NCI-H2081 (cell line): ENCODE data around the gene SEL1L.
"Not testable (repeated sequence)": the region's sequence is repeated elsewhere in the genome, so short reads cannot be mapped to it uniquely, and the experiment has no call there.

ENCODE experiments used
- DNase-seq, 2 experiments: peaks; one replicate each; lab custom pipeline; 2025; lab: John Stamatoyannopoulos, UW

SEL1L gene

DNA sequence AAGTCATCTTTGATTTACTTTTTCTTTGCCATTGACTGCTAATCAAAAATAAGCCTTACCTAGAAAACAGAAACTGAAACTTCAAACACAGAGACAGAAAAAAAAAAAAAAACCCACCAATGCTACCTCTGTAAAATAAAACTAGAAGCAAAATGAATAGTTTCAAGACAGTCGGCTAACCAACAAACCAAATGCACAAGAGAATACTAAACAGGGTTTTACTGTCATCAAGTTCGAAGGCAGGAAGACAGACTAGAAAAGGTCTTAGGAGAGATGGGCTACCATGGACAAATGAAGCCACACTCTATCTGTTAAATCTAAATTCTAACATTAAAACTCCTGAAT is 59.5 kb downstream of the SEL1L start:
- no peak for DNase-seq

DNA sequence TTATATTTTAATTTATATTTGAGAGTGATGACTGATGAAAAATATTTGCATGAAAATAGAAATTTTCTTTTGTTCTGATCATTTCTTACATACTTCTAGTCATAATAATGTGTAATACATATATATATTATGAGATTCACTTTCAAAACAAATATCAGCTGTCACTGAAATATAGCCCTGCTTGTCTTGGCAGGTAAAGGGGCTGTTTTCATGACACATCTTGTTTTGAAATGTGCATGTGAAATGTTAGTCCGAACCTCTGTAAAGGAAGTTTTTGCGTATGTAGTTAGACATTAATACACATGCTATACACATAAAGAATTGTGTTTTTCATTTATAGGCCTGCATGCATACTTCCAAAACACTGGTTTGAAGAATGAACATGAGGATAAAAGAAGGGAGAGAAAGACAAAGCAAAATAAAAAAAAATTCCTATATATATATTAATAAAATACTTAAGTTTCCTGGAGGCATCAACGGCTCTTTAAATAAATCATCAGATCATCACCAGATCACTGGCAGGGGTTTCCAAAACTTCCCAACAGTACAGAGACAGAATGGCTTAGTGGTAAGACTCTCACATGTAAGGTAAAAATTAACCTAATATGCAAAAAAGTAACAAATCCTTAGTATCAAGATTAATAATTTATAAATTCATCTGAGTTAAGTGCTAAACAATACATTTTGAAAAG is 60.1 kb downstream of the SEL1L start:
- DNase-seq: no peak

DNA sequence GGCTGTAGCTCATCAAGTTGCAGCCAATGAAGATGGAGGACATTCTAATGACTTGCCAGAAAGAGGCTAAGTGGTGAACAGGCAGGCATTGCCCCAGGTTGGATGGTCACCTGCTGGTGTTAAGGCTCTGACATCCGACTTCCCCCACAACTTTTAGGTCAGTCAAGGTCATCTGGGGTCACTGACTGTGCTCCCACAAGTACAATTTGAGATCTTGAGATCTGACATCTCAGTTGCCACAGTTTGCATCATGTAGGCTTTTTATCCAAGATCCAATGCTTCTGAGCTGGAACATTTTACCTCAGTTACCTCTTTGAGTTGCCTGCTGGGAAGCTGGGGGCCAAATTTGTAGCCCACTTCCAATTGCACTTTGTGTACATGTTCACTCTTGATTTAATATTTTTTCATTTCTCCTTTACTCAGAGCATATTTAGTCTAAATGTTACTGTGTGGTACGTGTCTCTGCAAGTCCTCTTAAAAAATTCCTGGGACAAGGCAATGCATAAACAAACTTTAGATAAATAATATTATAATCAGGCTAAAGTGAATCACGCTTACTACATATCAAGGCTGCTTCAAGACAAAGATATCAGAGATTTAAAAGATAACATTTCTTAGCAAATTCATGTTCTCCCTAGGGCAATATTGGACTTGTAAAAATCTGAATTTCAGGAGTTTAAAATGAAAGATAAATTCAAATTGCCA is 61.4 kb downstream of the SEL1L start:
- DNase-seq: no peak

DNA sequence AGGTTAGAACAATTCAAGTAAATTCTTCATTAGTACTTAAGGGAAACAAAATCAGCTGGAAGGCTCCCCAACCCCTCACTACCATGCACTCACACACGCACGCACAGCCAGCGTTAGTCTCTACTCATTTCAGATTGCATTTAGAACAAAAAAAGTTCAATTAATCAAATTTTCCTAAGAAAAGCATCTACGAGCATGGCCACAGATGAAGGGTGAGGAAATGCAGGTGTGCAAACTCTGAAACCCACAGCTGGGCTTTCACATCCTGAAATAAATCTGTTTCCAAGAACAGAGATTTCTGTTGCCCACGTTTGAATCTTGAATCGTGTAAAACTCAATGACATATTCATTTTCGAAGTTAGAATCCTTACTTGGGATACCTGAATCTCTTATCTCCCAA is 62.6 kb downstream of the SEL1L start:
- no peak for DNase-seq

- DNase-seq: not testable (repeated sequence)
Observed at GRCh38 chr14:81470557-81470826, 63.2 kb downstream of the SEL1L start.

- no peak for DNase-seq
Observed at GRCh38 chr14:81466854-81467253, 66.8 kb downstream of the SEL1L start.

DNA sequence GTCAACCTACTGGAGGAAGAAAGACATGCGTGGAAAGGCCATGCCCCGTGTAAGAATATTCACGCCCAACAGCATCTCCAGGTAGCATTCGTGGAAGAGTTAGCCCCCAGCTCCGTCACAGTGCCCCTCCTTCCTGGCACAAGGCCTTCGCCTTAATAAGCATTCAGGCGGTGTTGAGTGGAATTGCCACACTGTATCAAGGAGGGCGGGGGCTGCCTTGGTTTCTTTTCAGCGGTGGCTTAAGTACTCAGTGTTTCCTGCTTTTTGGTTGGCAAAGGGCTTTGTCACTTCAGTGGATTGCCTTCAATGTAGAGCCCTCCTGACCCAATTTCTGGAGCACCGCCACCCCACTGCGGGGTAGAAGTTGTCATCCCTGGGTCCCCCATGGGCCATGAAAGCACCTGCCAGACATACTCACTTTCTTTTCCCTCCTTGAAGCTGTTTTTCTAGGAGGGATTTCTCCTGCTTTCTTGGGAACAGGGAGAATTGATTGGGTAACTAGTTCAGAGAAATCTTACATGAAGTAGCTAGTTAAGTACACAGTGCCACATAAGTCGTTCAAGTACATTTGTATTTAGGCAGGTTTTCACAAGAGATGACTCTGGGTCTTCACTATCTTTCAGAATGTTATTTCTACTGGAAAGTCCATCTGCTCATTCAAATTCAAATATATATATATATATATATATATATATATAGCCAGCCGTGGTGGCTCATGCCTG is 68.0 kb downstream of the SEL1L start:
- DNase-seq: no peak

GRCh38 chr14:81465003-81465392 is 68.7 kb downstream of the SEL1L start:
- not testable (repeated sequence) for DNase-seq

- DNase-seq: peak; percentile 13 to 51
Observed at GRCh38 chr14:81464253-81465002, 69.2 kb downstream of the SEL1L start.

DNA sequence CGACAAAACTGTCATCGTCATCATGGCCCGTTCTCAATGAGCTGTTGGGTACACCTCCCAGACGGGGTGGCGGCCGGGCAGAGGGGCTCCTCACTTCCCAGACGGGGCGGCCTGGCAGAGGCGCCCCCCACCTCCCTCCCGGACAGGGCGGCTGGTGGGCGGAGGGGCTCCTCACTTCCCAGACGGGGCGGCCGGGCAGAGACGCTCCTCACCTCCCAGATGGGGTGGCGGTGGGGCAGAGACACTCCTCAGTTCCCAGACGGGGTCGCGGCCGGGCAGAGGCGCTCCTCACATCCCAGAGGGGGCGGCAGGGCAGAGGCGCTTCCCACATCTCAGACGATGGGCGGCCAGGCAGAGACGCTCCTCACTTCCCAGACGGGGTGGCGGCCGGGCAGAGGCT is 71.3 kb downstream of the SEL1L start:
- DNase-seq: not testable (repeated sequence)

GRCh38 chr14:81459912-81460311 is 73.7 kb downstream of the SEL1L start:
- no peak for DNase-seq

- DNase-seq: no peak
Observed at GRCh38 chr14:81458352-81458751, 75.3 kb downstream of the SEL1L start.

DNA sequence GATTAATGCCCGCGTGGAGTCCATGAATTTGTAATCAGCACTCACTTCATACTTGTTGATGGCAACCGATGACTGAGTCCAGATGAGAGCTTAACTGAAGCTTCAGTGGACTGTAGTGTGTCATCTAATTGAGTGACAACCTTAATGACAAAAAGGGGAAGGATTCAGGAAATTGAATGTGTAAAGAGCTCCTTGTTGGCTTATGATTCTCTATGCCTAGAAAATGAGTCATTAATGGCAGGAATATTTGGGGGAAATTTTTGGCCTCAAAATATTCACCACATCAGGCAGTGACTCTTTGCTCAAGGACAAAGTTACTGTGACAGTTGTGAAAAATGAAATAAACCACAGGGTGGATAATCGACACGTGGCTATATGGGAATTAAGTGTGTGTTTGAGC is 78.3 kb downstream of the SEL1L start:
- no peak for DNase-seq

GRCh38 chr14:81454572-81455218 is 79.0 kb downstream of the SEL1L start:
- no peak for DNase-seq

- peak; percentile 38 to 56 for DNase-seq
Observed at GRCh38 chr14:81453166-81453766, 80.4 kb downstream of the SEL1L start.

DNA sequence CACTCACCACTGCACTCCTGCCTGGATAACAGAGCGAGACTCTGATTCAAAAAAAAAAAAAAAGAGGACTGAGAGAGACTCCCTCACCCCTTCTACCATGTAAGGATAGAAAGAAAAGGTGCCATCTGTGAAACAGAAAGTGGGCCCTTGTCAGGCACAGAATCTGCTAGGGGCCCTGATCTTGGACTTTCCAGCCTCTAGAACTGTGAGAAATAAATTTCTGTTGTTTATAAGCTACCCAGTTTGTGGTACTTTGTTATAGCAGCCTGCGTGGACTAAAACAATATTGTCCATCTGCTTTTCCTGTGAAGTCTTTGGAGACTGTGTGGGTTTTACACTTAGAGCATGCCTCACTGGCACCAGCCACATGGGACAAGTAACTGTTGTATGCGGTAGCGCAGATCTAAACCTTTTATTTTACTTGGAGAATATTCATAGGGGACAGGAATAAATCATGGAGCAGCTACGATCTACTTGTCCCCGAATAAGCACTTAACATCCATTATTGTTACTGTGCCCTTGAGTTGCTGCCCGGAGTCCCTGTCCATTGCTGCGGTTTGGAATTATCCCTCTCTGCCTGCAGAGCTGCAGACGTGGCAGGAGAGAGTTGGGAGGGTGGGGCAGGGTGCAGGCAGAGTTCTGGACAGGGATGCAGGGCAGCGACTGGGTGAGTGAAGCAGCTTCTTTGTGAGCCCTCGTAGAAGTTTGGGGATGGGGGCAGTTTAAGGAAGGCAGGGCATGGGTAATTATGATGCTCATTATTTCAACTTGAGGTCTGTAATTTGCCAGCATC is 81.1 kb downstream of the SEL1L start:
- no peak for DNase-seq

GRCh38 chr14:81450976-81451375 is 82.7 kb downstream of the SEL1L start:
- DNase-seq: no peak

GRCh38 chr14:81450100-81450531 is 83.5 kb downstream of the SEL1L start:
- DNase-seq: no peak

- DNase-seq: no peak
Observed at GRCh38 chr14:81449576-81449975, 84.1 kb downstream of the SEL1L start.

DNA sequence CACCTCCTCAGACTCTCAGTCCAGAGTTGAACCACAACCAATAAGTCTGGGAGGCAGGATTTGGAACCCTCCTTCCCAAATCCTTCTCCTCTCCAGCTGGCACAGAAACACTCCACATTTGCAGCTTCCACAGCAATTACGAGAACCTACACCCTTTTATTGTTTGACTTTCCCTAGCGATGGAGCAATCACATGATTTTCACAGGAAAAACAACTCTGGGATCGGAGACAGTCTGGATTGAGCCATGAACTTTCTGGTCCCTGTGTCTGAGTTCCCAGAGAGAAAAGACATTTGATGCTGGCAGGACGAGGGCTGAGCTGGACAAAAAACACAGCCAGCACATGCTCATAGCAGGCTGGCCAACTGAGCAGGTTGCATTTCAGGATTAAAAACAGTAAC is 84.5 kb downstream of the SEL1L start:
- no peak for DNase-seq
